GM23338 (cell line): ENCODE measurements around the gene PBOV1. TPM values are rescaled to one million over a fixed set of nuclear protein-coding genes. Genes with fewer than 3 reads are reported as not detected.

ENCODE experiments used
- ATAC-seq: fragments of 200-7000 bp; cut with Tn5 transposase; 3 replicates; pipeline ENCODE4 v1.9.1; 2020
- DNase-seq: peaks from one replicate; pipeline ENCODE4 v3.0.0-alpha.2; 2015; ENCODE audit warnings: low spot score
- H2AFZ ChIP-seq: fragments of 200-600 bp; sonication (generic); 2 replicates; pipeline ENCODE4 v1.8.0; 2016; ENCODE audit warnings: antibody characterized with exemption, mild to moderate bottlenecking, moderate library complexity
- H3F3A ChIP-seq: fragments of 200-600 bp; sonication (generic); replicated peaks from 2 replicates; pipeline ENCODE4 v1.8.0; 2017; ENCODE audit warnings: antibody characterized with exemption, mixed run types, low read depth
- H3K27ac ChIP-seq: fragments of 200-600 bp; sonication (generic); 2 replicates; pipeline ENCODE4 v1.6.1; 2016; ENCODE audit warnings: low read depth
- H3K27me3 ChIP-seq: fragments of 200-600 bp; sonication (generic); 2 replicates; pipeline ENCODE4 v1.8.0; 2016; ENCODE audit warnings: mild to moderate bottlenecking, mixed run types, moderate library complexity; ENCODE audit not compliant: insufficient read depth
- H3K36me3 ChIP-seq: fragments of 200-600 bp; sonication (generic); 2 replicates; pipeline ENCODE4 v1.8.0; 2016; ENCODE audit warnings: mild to moderate bottlenecking; ENCODE audit not compliant: insufficient read depth
- H3K4me1 ChIP-seq: fragments of 200-600 bp; sonication (generic); 2 replicates; pipeline ENCODE4 v1.8.0; 2016; ENCODE audit warnings: mild to moderate bottlenecking, moderate library complexity; ENCODE audit not compliant: insufficient read depth
- H3K4me2 ChIP-seq: fragments of 200-600 bp; sonication (generic); 2 replicates; pipeline ENCODE4 v1.7.1; 2017; ENCODE audit warnings: mixed run types
- H3K4me3 ChIP-seq: fragments of 200-600 bp; sonication (generic); 2 replicates; pipeline ENCODE4 v1.6.1; 2016; ENCODE audit warnings: mixed run types
- H3K79me2 ChIP-seq: fragments of 200-600 bp; sonication (generic); replicated peaks from 2 replicates; pipeline ENCODE4 v1.8.0; 2017; ENCODE audit warnings: mild to moderate bottlenecking; ENCODE audit not compliant: insufficient read depth
- H3K9me2 ChIP-seq: fragments of 200-600 bp; sonication (generic); 2 replicates; pipeline ENCODE4 v1.8.0; 2017; ENCODE audit not compliant: insufficient read depth
- H4K20me1 ChIP-seq: fragments of 200-600 bp; sonication (generic); replicated peaks from 2 replicates; pipeline ENCODE4 v1.8.0; 2017; ENCODE audit warnings: mild to moderate bottlenecking; ENCODE audit not compliant: insufficient read depth
- H3K27ac Mint-ChIP-seq: 2 replicates; pipeline ENCODE4 v1.8.0; 2020; ENCODE audit warnings: inconsistent platforms, mild to moderate bottlenecking, moderate library complexity, mixed read lengths
- H3K27me3 Mint-ChIP-seq: 3 replicates; pipeline ENCODE4 v1.8.0; 2022; ENCODE audit warnings: low read depth, mild to moderate bottlenecking, moderate library complexity, mixed read lengths, inconsistent platforms; ENCODE audit not compliant: insufficient read depth, poor library complexity
- H3K36me3 Mint-ChIP-seq: 3 replicates; pipeline ENCODE4 v1.8.0; 2021; ENCODE audit warnings: low read depth, mild to moderate bottlenecking, inconsistent platforms, moderate library complexity, mixed read lengths
- H3K4me1 Mint-ChIP-seq: 3 replicates; pipeline ENCODE4 v1.8.0; 2020; ENCODE audit warnings: mild to moderate bottlenecking, inconsistent platforms, mixed read lengths
- H3K4me3 Mint-ChIP-seq: 3 replicates; pipeline ENCODE4 v1.8.0; 2021; ENCODE audit warnings: moderate library complexity, mild to moderate bottlenecking, inconsistent platforms, mixed read lengths
- H3K9me3 Mint-ChIP-seq: 3 replicates; pipeline ENCODE4 v1.8.0; 2020; ENCODE audit warnings: moderate library complexity, mild to moderate bottlenecking, inconsistent platforms, mixed read lengths
- CREB1 ChIP-seq: fragments of 250-450 bp; sonication (Bioruptor Pico); IDR thresholded peaks from 2 replicates; pipeline ENCODE4 v1.5.0; 2020; ENCODE audit warnings: low read depth, mild to moderate bottlenecking, moderate library complexity
- EZH2 ChIP-seq: fragments of 200-600 bp; sonication (generic); IDR thresholded peaks from one replicate; pipeline ENCODE4 v1.8.0; 2017; ENCODE audit warnings: antibody characterized with exemption, mild to moderate bottlenecking, low read depth; ENCODE audit not compliant: unreplicated experiment
- EZH2phosphoT487 ChIP-seq: fragments of 200-600 bp; sonication (generic); IDR thresholded peaks from one replicate; pipeline ENCODE4 v1.8.1; 2018; ENCODE audit warnings: antibody characterized with exemption; ENCODE audit not compliant: unreplicated experiment
- JUNB ChIP-seq: IDR thresholded peaks from one replicate; pipeline ENCODE4 v1.6.1; 2016; ENCODE audit warnings: antibody characterized with exemption; ENCODE audit not compliant: unreplicated experiment
- NANOG ChIP-seq: IDR thresholded peaks from 2 replicates; pipeline ENCODE4 v1.6.1; 2016; ENCODE audit warnings: antibody characterized with exemption, borderline replicate concordance
- POLR2AphosphoS5 ChIP-seq: IDR thresholded peaks from 2 replicates; pipeline ENCODE4 v1.6.1; 2016; ENCODE audit warnings: antibody characterized with exemption, low read depth
- STAT1 ChIP-seq: IDR thresholded peaks from one replicate; pipeline ENCODE4 v1.6.1; 2016; ENCODE audit warnings: antibody characterized with exemption; ENCODE audit not compliant: unreplicated experiment
- ZNF114 ChIP-seq: fragments of 250-450 bp; sonication (Bioruptor Pico); IDR thresholded peaks from 2 replicates; pipeline ENCODE4 v1.5.0; 2020; ENCODE audit warnings: mild to moderate bottlenecking, moderate library complexity
- ZNF331 ChIP-seq: fragments of 250-450 bp; sonication (Bioruptor Pico); IDR thresholded peaks from 2 replicates; pipeline ENCODE4 v1.5.0; 2020; ENCODE audit warnings: low read depth, mild to moderate bottlenecking, moderate library complexity
- polyA plus RNA-seq: library from polyadenylated mRNA; unstranded; fragments of >200 nt; fragmentation: Nextera tagmentation; extraction: Ambion mirVana; gene quantifications from 2 replicates; pipeline ENCODE4 v1.2.1, GENCODE V29; 2016
- total RNA-seq: library from RNA; depleted of rRNA; stranded (reverse); fragments of >200 nt; shearing (Covaris generic); gene quantifications from 2 replicates; pipeline ENCODE4 v1.2.3, GENCODE V29; 2014
- TF ChIP-seq, protein P1 (sequence below): fragments of 250-450 bp; sonication (Bioruptor Pico); IDR thresholded peaks from 2 replicates; pipeline ENCODE4 v1.5.0; 2020; ENCODE audit warnings: mild to moderate bottlenecking, moderate library complexity
- TF ChIP-seq, protein P2 (sequence below), 2 experiments: fragments of 200-600 bp in 1 of 2; sonication (generic) in 1 of 2; conservative IDR thresholded peaks; 2 replicates each; pipeline versions ENCODE4 v1.5.1 to v1.6.1; 2016 to 2017; ENCODE audit warnings: antibody characterized with exemption in 2 of 2, low read depth in 2 of 2, mild to moderate bottlenecking in 2 of 2, moderate library complexity in 1 of 2
- TF ChIP-seq, protein P3 (sequence below): IDR thresholded peaks from one replicate; pipeline ENCODE4 v1.6.1; 2018; ENCODE audit warnings: antibody characterized with exemption; ENCODE audit not compliant: unreplicated experiment
- TF ChIP-seq, protein P4 (sequence below): IDR thresholded peaks from 2 replicates; pipeline ENCODE4 v1.6.1; 2016; ENCODE audit warnings: antibody characterized with exemption

Gene PBOV1
- total and polyA plus RNA-seq, 2 experiments from 2014 or later, result not detected

DNA sequence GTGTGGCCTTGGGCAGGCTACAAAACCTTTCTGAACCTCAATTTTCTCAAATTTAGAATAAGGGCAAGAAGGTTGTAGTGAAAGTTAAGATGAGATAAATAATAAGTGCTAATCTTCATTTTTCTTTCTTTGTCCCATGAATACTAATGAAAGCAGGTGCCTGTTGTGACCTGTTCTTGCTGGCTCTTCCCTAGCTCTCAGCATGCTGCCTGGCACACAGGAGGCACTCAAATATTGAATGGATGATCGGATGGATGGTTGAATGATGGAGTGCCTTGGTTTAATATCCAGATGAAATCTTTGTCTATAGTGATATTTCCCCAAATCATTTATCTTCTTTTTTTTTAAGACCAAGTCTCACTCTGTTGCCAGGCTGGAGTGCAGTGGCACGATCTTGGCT lies 15.0 kb downstream of the PBOV1 start:
- Histone ChIP-seq H3K4me2 (no peak overlapping the region), H3K9me2 (no peaks in the 10 kb centered on the region), H3K4me3 (no peak overlapping the region), H3K4me1 (peaks cover 6% of the 10 kb centered on the region; the same call in 1 of the 2 replicates), H3K79me2 (no peaks in the 10 kb centered on the region), H3F3A (no peaks in the 10 kb centered on the region), H2AFZ (no peak overlapping the region), H3K36me3 (no peaks in the 10 kb centered on the region), H4K20me1 (no peaks in the 10 kb centered on the region), H3K27ac (no peak overlapping the region), H3K27me3 (no peaks in the 10 kb centered on the region)
- H3K27me3 Mint-ChIP-seq, result peaks cover 6% of the 10 kb centered on the region
- no peak overlapping the region for H3K27ac Mint-ChIP-seq
- H3K36me3 Mint-ChIP-seq, result peaks cover 15% of the 10 kb centered on the region
- peaks cover 30% of the 10 kb centered on the region for H3K4me1 Mint-ChIP-seq
- DNase-seq (no peak), ATAC-seq (no peak)
- H3K4me3 Mint-ChIP-seq, result no peak overlapping the region
- H3K9me3 Mint-ChIP-seq, result peaks cover 13% of the 10 kb centered on the region; the same call in 2 of the 3 replicates
- TF ChIP-seq, protein P1, sequence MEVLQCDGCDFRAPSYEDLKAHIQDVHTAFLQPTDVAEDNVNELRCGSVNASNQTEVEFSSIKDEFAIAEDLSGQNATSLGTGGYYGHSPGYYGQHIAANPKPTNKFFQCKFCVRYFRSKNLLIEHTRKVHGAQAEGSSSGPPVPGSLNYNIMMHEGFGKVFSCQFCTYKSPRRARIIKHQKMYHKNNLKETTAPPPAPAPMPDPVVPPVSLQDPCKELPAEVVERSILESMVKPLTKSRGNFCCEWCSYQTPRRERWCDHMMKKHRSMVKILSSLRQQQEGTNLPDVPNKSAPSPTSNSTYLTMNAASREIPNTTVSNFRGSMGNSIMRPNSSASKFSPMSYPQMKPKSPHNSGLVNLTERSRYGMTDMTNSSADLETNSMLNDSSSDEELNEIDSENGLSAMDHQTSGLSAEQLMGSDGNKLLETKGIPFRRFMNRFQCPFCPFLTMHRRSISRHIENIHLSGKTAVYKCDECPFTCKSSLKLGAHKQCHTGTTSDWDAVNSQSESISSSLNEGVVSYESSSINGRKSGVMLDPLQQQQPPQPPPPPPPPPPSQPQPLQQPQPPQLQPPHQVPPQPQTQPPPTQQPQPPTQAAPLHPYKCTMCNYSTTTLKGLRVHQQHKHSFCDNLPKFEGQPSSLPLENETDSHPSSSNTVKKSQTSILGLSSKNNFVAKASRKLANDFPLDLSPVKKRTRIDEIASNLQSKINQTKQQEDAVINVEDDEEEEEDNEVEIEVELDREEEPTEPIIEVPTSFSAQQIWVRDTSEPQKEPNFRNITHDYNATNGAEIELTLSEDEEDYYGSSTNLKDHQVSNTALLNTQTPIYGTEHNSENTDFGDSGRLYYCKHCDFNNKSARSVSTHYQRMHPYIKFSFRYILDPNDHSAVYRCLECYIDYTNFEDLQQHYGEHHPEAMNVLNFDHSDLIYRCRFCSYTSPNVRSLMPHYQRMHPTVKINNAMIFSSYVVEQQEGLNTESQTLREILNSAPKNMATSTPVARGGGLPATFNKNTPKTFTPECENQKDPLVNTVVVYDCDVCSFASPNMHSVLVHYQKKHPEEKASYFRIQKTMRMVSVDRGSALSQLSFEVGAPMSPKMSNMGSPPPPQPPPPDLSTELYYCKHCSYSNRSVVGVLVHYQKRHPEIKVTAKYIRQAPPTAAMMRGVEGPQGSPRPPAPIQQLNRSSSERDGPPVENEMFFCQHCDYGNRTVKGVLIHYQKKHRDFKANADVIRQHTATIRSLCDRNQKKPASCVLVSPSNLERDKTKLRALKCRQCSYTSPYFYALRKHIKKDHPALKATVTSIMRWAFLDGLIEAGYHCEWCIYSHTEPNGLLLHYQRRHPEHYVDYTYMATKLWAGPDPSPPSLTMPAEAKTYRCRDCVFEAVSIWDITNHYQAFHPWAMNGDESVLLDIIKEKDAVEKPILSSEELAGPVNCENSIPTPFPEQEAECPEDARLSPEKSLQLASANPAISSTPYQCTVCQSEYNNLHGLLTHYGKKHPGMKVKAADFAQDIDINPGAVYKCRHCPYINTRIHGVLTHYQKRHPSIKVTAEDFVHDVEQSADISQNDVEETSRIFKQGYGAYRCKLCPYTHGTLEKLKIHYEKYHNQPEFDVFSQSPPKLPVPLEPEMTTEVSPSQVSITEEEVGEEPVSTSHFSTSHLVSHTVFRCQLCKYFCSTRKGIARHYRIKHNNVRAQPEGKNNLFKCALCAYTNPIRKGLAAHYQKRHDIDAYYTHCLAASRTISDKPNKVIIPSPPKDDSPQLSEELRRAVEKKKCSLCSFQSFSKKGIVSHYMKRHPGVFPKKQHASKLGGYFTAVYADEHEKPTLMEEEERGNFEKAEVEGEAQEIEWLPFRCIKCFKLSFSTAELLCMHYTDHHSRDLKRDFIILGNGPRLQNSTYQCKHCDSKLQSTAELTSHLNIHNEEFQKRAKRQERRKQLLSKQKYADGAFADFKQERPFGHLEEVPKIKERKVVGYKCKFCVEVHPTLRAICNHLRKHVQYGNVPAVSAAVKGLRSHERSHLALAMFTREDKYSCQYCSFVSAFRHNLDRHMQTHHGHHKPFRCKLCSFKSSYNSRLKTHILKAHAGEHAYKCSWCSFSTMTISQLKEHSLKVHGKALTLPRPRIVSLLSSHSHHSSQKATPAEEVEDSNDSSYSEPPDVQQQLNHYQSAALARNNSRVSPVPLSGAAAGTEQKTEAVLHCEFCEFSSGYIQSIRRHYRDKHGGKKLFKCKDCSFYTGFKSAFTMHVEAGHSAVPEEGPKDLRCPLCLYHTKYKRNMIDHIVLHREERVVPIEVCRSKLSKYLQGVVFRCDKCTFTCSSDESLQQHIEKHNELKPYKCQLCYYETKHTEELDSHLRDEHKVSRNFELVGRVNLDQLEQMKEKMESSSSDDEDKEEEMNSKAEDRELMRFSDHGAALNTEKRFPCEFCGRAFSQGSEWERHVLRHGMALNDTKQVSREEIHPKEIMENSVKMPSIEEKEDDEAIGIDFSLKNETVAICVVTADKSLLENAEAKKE (CRISPR knock-in tag), result no peak
- no peak for TF ChIP-seq CREB1 (CRISPR knock-in tag)
- no peak for TF ChIP-seq POLR2AphosphoS5
- TF ChIP-seq EZH2, result no peak
- no peak for TF ChIP-seq NANOG
- TF ChIP-seq STAT1, result no peak
- TF ChIP-seq, protein P2, sequence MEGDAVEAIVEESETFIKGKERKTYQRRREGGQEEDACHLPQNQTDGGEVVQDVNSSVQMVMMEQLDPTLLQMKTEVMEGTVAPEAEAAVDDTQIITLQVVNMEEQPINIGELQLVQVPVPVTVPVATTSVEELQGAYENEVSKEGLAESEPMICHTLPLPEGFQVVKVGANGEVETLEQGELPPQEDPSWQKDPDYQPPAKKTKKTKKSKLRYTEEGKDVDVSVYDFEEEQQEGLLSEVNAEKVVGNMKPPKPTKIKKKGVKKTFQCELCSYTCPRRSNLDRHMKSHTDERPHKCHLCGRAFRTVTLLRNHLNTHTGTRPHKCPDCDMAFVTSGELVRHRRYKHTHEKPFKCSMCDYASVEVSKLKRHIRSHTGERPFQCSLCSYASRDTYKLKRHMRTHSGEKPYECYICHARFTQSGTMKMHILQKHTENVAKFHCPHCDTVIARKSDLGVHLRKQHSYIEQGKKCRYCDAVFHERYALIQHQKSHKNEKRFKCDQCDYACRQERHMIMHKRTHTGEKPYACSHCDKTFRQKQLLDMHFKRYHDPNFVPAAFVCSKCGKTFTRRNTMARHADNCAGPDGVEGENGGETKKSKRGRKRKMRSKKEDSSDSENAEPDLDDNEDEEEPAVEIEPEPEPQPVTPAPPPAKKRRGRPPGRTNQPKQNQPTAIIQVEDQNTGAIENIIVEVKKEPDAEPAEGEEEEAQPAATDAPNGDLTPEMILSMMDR (conservative IDR thresholded peaks at IDR 0.05; ENCODE audit: low read depth in 2 of 2), result no peak
- no peak for TF ChIP-seq ZNF331 (CRISPR knock-in tag)
- TF ChIP-seq, protein P3, sequence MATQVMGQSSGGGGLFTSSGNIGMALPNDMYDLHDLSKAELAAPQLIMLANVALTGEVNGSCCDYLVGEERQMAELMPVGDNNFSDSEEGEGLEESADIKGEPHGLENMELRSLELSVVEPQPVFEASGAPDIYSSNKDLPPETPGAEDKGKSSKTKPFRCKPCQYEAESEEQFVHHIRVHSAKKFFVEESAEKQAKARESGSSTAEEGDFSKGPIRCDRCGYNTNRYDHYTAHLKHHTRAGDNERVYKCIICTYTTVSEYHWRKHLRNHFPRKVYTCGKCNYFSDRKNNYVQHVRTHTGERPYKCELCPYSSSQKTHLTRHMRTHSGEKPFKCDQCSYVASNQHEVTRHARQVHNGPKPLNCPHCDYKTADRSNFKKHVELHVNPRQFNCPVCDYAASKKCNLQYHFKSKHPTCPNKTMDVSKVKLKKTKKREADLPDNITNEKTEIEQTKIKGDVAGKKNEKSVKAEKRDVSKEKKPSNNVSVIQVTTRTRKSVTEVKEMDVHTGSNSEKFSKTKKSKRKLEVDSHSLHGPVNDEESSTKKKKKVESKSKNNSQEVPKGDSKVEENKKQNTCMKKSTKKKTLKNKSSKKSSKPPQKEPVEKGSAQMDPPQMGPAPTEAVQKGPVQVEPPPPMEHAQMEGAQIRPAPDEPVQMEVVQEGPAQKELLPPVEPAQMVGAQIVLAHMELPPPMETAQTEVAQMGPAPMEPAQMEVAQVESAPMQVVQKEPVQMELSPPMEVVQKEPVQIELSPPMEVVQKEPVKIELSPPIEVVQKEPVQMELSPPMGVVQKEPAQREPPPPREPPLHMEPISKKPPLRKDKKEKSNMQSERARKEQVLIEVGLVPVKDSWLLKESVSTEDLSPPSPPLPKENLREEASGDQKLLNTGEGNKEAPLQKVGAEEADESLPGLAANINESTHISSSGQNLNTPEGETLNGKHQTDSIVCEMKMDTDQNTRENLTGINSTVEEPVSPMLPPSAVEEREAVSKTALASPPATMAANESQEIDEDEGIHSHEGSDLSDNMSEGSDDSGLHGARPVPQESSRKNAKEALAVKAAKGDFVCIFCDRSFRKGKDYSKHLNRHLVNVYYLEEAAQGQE, result no peak
- TF ChIP-seq JUNB, result no peak
- TF ChIP-seq, protein P4, sequence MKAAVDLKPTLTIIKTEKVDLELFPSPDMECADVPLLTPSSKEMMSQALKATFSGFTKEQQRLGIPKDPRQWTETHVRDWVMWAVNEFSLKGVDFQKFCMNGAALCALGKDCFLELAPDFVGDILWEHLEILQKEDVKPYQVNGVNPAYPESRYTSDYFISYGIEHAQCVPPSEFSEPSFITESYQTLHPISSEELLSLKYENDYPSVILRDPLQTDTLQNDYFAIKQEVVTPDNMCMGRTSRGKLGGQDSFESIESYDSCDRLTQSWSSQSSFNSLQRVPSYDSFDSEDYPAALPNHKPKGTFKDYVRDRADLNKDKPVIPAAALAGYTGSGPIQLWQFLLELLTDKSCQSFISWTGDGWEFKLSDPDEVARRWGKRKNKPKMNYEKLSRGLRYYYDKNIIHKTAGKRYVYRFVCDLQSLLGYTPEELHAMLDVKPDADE, result no peak
- TF ChIP-seq ZNF114 (CRISPR knock-in tag), result no peak
- TF ChIP-seq EZH2phosphoT487, result no peak
